ENCODE measurements around the gene KLLN. TPM values are rescaled to one million over a fixed set of nuclear protein-coding genes. Genes with fewer than 3 reads are reported as not detected.
"Not testable (repeated sequence)": the region's sequence is repeated elsewhere in the genome, so short reads cannot be mapped to it uniquely, and the experiment has no call there.

Gene KLLN
- total RNA-seq (2021; ENCODE audit: unreplicated experiment) (1.3 TPM), Bru-seq, nascent RNA (percentile 37 among the genes with signal in this experiment), BruChase-seq, experiment 1, labeled RNA remaining after a 2-hour chase (percentile 49 among the genes with signal in this experiment), BruChase-seq, experiment 2, labeled RNA remaining after a 6-hour chase (percentile 51 among the genes with signal in this experiment)
- 0.67 TPM for polyA plus RNA-seq (2012; ENCODE audit: insufficient read length)
- long read RNA-seq, full-length matches to known transcripts = 3 of 3 reads
- long read RNA-seq, partial matches to known transcripts = 0 of 3 reads
- long read RNA-seq, other reads (novel, unspliced or antisense) = 0 of 3 reads

GRCh38 chr10:87863053-87863943, at the start of gene KLLN, which contains the start of gene PTEN:
Gene KLLN, minus strand, starts transcription at chr10:87863533. Its CDS starts 1,046 bp downstream, at chr10:87862487.
Gene PTEN, plus strand, starts transcription at chr10:87863625. Its CDS starts 845 bp downstream, at chr10:87864470.
- intact Hi-C loops (cut with micrococcal nuclease; ENCODE audit: unreplicated experiment) = loop anchor here (2.0 kb wide), 1 partner anchor 252 kb away; no protein-coding TSS in a partner anchor
- CTCF ChIA-PET = interaction anchor here (1.6 kb wide), 1 partner anchor 13 kb away, joined by 6 read pairs; no protein-coding TSS in a partner anchor
- no peak for DNase-seq (ENCODE audit: low read depth, low spot score)

GRCh38 chr10:87903396-87903795, 40.1 kb upstream of the KLLN start:
- H3K4me1 ChIP-seq (ENCODE audit: control insufficient read depth, insufficient read depth, low read length); in situ Hi-C loops (cut with HindIII; ENCODE audit: low pct_unique_long_range_greater_than_20kb, low sequenced_read_pairs); intact Hi-C loops (cut with micrococcal nuclease; ENCODE audit: unreplicated experiment); H3K36me3 ChIP-seq (ENCODE audit: control insufficient read depth, insufficient read depth, low read length); H3K4me3 ChIP-seq (ENCODE audit: low read depth in 2 of 2, low read length in 2 of 2); H3K27me3 ChIP-seq (ENCODE audit: control insufficient read depth, insufficient read depth, low read length); CTCF ChIA-PET; DNase-seq (ENCODE audit: low read depth, low spot score); BruUV-seq (replicated peaks); H3K27ac ChIP-seq (ENCODE audit: low read length); ATAC-seq; POLR2A ChIA-PET; H3K9me3 ChIP-seq (ENCODE audit: control insufficient read depth, insufficient read depth, low read depth, low read length): not testable (repeated sequence)

More at GRCh38 chr10:87863053-87863943, at the start of gene KLLN, which contains the start of gene PTEN:
- no peaks in the 10 kb centered on the region for H3K27me3 ChIP-seq (ENCODE audit: control insufficient read depth, insufficient read depth, low read length)
- ATAC-seq = peak; percentile 82
- peak; percentile 93 for TF ChIP-seq POLR2AphosphoS5 (IDR thresholded peaks at IDR 0.05; ENCODE audit: low read depth, low read length)
- TF ChIP-seq CTCF (IDR thresholded peaks at IDR 0.05) = no peak
- TF ChIP-seq SIN3A (IDR thresholded peaks at IDR 0.05; ENCODE audit: borderline replicate concordance, insufficient read depth, low read depth, low read length) = peak; percentile 85
- TF ChIP-seq REST (IDR thresholded peaks at IDR 0.05; ENCODE audit: insufficient read depth in 1 of 2, low read depth in 2 of 2, low read length in 1 of 2) = no peak
- TF ChIP-seq TCF7L2 (IDR thresholded peaks at IDR 0.05; ENCODE audit: low read depth, low read length) = peak; percentile 46; the same call in 1 of the 2 replicates
- no peaks in the 10 kb centered on the region for H3K9me3 ChIP-seq (ENCODE audit: control insufficient read depth, insufficient read depth, low read depth, low read length)
- BruUV-seq (replicated peaks) = no TSS peak
- H3K4me1 ChIP-seq (ENCODE audit: control insufficient read depth, insufficient read depth, low read length) = peaks cover 22% of the 10 kb centered on the region
- POLR2A ChIA-PET = interaction anchor here (0.6 to 0.9 kb wide), 3 partner anchors 20 to 719 kb away, joined by 3 to 6 read pairs (median 3); no protein-coding TSS in a partner anchor
- H3K36me3 ChIP-seq (ENCODE audit: control insufficient read depth, insufficient read depth, low read length) = peaks cover 5% of the 10 kb centered on the region
- in situ Hi-C loops (cut with HindIII; ENCODE audit: low pct_unique_long_range_greater_than_20kb, low sequenced_read_pairs) = no loop called here
- peak within 1 kb of the TSS; percentile 93 for H3K27ac ChIP-seq (ENCODE audit: low read length)
- peak within 1 kb of the TSS; percentile 67 to 97 for H3K4me3 ChIP-seq (ENCODE audit: low read depth in 2 of 2, low read length in 2 of 2)

GRCh38 chr10:87897957-87898356, 34.6 kb upstream of the KLLN start:
- H3K4me1 ChIP-seq (ENCODE audit: control insufficient read depth, insufficient read depth, low read length); H3K4me3 ChIP-seq (ENCODE audit: low read depth in 2 of 2, low read length in 2 of 2); H3K27ac ChIP-seq (ENCODE audit: low read length); DNase-seq (ENCODE audit: low read depth, low spot score); intact Hi-C loops (cut with micrococcal nuclease; ENCODE audit: unreplicated experiment); CTCF ChIA-PET; H3K9me3 ChIP-seq (ENCODE audit: control insufficient read depth, insufficient read depth, low read depth, low read length); in situ Hi-C loops (cut with HindIII; ENCODE audit: low pct_unique_long_range_greater_than_20kb, low sequenced_read_pairs); ATAC-seq; H3K27me3 ChIP-seq (ENCODE audit: control insufficient read depth, insufficient read depth, low read length); H3K36me3 ChIP-seq (ENCODE audit: control insufficient read depth, insufficient read depth, low read length); BruUV-seq (replicated peaks): not testable (repeated sequence)
- POLR2A ChIA-PET = interaction anchor here (0.6 kb wide), 1 partner anchor 23 kb away, joined by 3 read pairs; no protein-coding TSS in a partner anchor
